A549 treated with dexamethasone at 1 μM for 4 hours (cell line): ENCODE measurements around the gene AJAP1. TPM values are rescaled to one million over a fixed set of nuclear protein-coding genes. Genes with fewer than 3 reads are reported as not detected.

ENCODE experiments used
- total RNA-seq: library from RNA; stranded (reverse); fragments of 200-300 nt; extraction: Qiagen RNA extraction; gene quantifications from 5 replicates; pipeline ENCODE4 v1.2.3, GENCODE V29; 2022

The AJAP1 gene, protein sequence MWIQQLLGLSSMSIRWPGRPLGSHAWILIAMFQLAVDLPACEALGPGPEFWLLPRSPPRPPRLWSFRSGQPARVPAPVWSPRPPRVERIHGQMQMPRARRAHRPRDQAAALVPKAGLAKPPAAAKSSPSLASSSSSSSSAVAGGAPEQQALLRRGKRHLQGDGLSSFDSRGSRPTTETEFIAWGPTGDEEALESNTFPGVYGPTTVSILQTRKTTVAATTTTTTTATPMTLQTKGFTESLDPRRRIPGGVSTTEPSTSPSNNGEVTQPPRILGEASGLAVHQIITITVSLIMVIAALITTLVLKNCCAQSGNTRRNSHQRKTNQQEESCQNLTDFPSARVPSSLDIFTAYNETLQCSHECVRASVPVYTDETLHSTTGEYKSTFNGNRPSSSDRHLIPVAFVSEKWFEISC
- not detected in 5 replicates for total RNA-seq

DNA sequence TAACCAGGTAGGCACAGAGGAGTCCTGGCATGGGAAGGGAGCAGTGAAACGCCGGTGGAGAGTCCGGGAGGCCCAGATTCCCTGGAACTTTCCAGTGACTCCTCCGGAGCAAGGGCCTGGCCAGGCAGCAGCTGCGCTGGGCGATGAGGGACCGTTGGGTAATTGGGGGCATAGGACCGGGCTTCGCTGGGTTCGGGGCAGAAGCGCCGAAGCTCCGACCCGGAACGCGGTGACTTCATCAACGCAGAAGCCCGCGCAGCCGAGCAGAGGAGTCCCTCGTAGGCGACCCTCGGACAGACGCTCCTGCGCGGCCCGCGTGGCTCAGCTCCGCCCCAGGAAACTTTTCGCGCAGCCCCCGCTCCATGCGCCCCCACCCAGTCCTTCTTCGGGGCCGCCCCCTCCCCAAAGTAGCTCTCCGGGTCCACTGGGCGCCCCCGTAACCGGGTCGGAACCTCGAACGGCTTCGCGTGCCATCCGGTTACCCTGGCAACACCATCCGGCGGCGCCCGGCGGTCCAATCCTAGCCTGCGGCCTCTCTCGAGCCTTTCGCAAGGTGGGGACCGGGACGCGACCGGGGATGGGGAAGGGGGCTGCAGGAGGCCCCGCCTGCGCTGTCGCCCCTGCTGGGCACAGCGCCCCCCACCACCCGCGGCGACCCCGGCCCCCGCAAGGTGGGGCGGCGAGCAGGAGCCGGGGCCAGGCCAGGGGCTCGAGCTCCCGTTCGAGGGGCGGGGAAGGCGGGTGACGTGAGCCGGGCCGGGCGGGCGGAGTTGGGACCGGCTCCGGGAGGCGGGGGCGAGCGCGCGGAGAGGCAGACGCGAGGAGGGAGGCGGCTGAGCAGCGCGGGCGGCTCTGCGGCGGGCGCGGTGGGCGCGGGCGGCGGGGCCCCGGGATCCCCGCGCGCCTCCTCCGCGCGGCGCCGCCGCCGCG is at the start of gene AJAP1:
Gene AJAP1, plus strand, starts transcription at position 814 of the 930 bp plus-strand sequence. CDS start 817 bp downstream, outside the sequence.

